Neural progenitor cell (in vitro differentiated cells): ENCODE measurements around the gene ARHGEF2. TPM values are rescaled to one million over a fixed set of nuclear protein-coding genes. Genes with fewer than 3 reads are reported as not detected.

Source experiments
- DNase-seq: peaks from one replicate; pipeline ENCODE4 v3.0.0-alpha.2; 2016; ENCODE audit warnings: low spot score
- H2AFZ ChIP-seq: fragments of 200-600 bp; sonication (generic); replicated peaks from 2 replicates; pipeline ENCODE4 v1.6.1; 2016; ENCODE audit warnings: antibody characterized with exemption
- H3F3A ChIP-seq: fragments of 200-600 bp; sonication (generic); 2 replicates; pipeline ENCODE4 v1.6.1; 2016; ENCODE audit warnings: antibody characterized with exemption, low read depth
- H3K27ac ChIP-seq: fragments of 200-600 bp; sonication (generic); 2 replicates; pipeline ENCODE4 v1.5.1; 2016; ENCODE audit warnings: mild to moderate bottlenecking
- H3K27me3 ChIP-seq: fragments of 200-600 bp; sonication (generic); 2 replicates; pipeline ENCODE4 v1.6.1; 2016; ENCODE audit warnings: mild to moderate bottlenecking, moderate library complexity
- H3K36me3 ChIP-seq: fragments of 200-600 bp; sonication (generic); 2 replicates; pipeline ENCODE4 v1.5.1; 2016
- H3K4me1 ChIP-seq: fragments of 200-600 bp; sonication (generic); 2 replicates; pipeline ENCODE4 v1.6.1; 2016; ENCODE audit warnings: mixed run types
- H3K4me2 ChIP-seq: fragments of 200-600 bp; sonication (generic); 2 replicates; pipeline ENCODE4 v1.6.1; 2016
- H3K4me3 ChIP-seq: fragments of 200-600 bp; sonication (generic); 2 replicates; pipeline ENCODE4 v1.5.1; 2016
- H3K79me2 ChIP-seq: fragments of 200-600 bp; sonication (generic); 2 replicates; pipeline ENCODE4 v1.6.1; 2016; ENCODE audit warnings: low read depth
- H3K9ac ChIP-seq: fragments of 200-600 bp; sonication (generic); 2 replicates; pipeline ENCODE4 v1.6.1; 2016
- H3K9me3 ChIP-seq: fragments of 200-600 bp; sonication (generic); 2 replicates; pipeline ENCODE4 v1.5.1; 2016; ENCODE audit warnings: low read depth
- H4K20me1 ChIP-seq: fragments of 200-600 bp; sonication (generic); 2 replicates; pipeline ENCODE4 v1.6.1; 2016; ENCODE audit warnings: low read depth
- H3K27ac Mint-ChIP-seq: 3 replicates; pipeline ENCODE4 v1.8.0; 2021; ENCODE audit warnings: mixed read lengths
- H3K27me3 Mint-ChIP-seq: 2 replicates; pipeline ENCODE4 v1.8.0; 2022; ENCODE audit warnings: low read depth, mild to moderate bottlenecking, inconsistent platforms, moderate library complexity, mixed read lengths; ENCODE audit not compliant: insufficient read depth
- H3K36me3 Mint-ChIP-seq: 3 replicates; pipeline ENCODE4 v1.8.0; 2021; ENCODE audit warnings: mixed read lengths
- H3K4me1 Mint-ChIP-seq: 3 replicates; pipeline ENCODE4 v1.8.0; 2021; ENCODE audit warnings: mixed read lengths
- H3K4me3 Mint-ChIP-seq: 3 replicates; pipeline ENCODE4 v1.8.0; 2021; ENCODE audit warnings: mild to moderate bottlenecking, moderate library complexity, mixed read lengths
- H3K9me3 Mint-ChIP-seq: 3 replicates; pipeline ENCODE4 v1.8.0; 2020; ENCODE audit warnings: mixed read lengths
- EZH2 ChIP-seq: fragments of 200-600 bp; sonication (generic); IDR thresholded peaks from 2 replicates; pipeline ENCODE4 v1.6.1; 2017; ENCODE audit warnings: antibody characterized with exemption, mild to moderate bottlenecking, moderate library complexity
- EZH2phosphoT487 ChIP-seq: fragments of 200-600 bp; sonication (generic); IDR thresholded peaks from 2 replicates; pipeline ENCODE4 v1.6.1; 2017; ENCODE audit warnings: antibody characterized with exemption
- total RNA-seq: library from RNA; depleted of rRNA; stranded (reverse); fragments of >200 nt; gene quantifications from 2 replicates; pipeline ENCODE4 v1.2.3, GENCODE V29; 2015; ENCODE audit warnings: low replicate concordance
- TF ChIP-seq, protein P1 (sequence below): fragments of 200-600 bp; sonication (generic); IDR thresholded peaks from 2 replicates; pipeline ENCODE4 v1.5.1; 2017; ENCODE audit warnings: antibody characterized with exemption, mild to moderate bottlenecking

Gene ARHGEF2
- total RNA-seq, 1 donor from 2014 or later, result 79.7 TPM

DNA sequence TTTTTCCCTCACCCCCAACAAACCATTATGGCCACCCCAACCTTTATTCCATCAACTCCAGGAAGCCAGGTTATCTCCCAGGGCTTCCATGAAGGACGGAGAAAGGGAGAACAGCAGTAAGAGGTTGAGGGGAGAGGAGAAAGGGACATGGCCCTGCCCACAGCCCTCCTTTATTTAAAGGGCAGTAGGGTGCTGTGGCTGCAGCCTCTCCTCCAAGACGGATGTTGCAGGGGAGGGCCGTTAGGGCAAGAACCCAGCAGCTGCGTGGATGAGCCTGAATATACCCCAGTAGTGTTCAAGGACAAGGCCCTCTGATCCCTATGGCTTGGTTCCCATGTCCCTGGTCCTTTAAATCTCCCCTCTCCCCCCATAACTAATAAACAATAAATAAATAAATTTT lies 31.1 kb downstream of the ARHGEF2 start:
- Histone ChIP-seq H4K20me1 (peaks cover 3% of the 10 kb centered on the region), H3K9ac (no peak overlapping the region), H3K27ac (peak overlapping the region; percentile 65), H3K4me1 (peaks cover 10% of the 10 kb centered on the region), H3F3A (peaks cover 34% of the 10 kb centered on the region), H3K9me3 (no peaks in the 10 kb centered on the region), H3K4me2 (no peak overlapping the region), H2AFZ (no peak overlapping the region), H3K79me2 (no peaks in the 10 kb centered on the region), H3K4me3 (no peak overlapping the region), H3K36me3 (peaks cover 7% of the 10 kb centered on the region), H3K27me3 (no peaks in the 10 kb centered on the region)
- no peak for TF ChIP-seq EZH2
- TF ChIP-seq EZH2phosphoT487, result no peak
- TF ChIP-seq, protein P1, sequence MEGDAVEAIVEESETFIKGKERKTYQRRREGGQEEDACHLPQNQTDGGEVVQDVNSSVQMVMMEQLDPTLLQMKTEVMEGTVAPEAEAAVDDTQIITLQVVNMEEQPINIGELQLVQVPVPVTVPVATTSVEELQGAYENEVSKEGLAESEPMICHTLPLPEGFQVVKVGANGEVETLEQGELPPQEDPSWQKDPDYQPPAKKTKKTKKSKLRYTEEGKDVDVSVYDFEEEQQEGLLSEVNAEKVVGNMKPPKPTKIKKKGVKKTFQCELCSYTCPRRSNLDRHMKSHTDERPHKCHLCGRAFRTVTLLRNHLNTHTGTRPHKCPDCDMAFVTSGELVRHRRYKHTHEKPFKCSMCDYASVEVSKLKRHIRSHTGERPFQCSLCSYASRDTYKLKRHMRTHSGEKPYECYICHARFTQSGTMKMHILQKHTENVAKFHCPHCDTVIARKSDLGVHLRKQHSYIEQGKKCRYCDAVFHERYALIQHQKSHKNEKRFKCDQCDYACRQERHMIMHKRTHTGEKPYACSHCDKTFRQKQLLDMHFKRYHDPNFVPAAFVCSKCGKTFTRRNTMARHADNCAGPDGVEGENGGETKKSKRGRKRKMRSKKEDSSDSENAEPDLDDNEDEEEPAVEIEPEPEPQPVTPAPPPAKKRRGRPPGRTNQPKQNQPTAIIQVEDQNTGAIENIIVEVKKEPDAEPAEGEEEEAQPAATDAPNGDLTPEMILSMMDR, result no peak
- Mint-ChIP-seq H3K27me3 (peaks cover 6% of the 10 kb centered on the region), H3K27ac (no peak overlapping the region), H3K4me1 (peaks cover 7% of the 10 kb centered on the region), H3K4me3 (no peak overlapping the region), H3K36me3 (peaks cover 12% of the 10 kb centered on the region), H3K9me3 (no peaks in the 10 kb centered on the region)
- no peak for DNase-seq

DNA sequence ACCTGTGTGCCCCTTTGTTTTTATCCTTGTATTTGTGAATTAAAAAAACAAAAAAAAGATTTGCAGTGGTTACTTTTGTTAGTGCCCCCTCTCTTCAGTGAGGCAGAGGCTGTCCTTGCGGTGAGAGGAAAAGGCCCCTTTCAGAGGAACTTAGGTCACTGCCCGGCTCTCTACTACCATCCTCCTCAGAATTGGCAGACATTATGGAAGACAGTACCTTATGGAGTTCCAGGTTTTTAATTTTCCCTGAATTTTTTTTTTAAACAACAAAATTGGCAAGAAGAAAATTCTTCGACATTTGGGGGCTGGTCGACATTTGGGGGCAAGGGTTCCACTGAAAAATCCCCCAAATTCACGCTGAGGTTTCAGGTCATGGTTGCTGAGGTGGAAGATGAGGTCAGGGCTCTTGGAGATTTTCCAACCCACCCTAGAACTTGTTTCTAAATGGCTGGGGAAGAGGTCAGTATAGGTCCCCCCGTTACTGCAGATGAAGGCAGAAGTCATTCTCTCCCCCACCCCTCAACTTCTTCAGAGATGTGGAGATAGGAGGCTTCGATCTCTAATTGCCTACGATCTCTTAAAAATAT lies 31.6 kb downstream of the ARHGEF2 start:
- peak overlapping the region; percentile 65 for H3K27ac ChIP-seq

DNA sequence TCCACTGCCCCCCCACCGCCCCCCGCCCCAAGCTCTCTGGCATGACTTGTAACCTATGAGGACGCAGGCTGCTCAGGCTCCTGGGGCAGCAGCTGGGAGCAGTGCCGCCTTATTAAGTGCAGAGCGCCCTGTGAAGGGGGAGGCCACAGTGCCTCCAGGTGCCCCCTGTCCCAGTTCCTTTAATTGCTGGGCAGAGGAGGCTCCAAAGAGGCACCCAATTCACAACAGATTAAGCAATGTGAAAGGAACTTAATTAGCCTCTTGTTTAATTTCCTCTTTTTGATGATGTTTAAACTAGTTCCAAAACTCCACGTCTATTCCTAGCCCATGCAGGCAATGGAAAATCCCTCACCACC lies 33.9 kb downstream of the ARHGEF2 start:
- H3K4me1 ChIP-seq, result peaks cover 10% of the 10 kb centered on the region
- DNase-seq, result no peak
- no peaks in the 10 kb centered on the region for H3K79me2 ChIP-seq
- H3K4me3 ChIP-seq, result no peak overlapping the region
- H3K27me3 ChIP-seq, result no peaks in the 10 kb centered on the region
- H3K9ac ChIP-seq, result no peak overlapping the region
- H3K27me3 Mint-ChIP-seq, result peaks cover 2% of the 10 kb centered on the region
- H4K20me1 ChIP-seq, result peaks cover 3% of the 10 kb centered on the region
- TF ChIP-seq EZH2, result no peak
- TF ChIP-seq, protein P1, result no peak
- no peak for TF ChIP-seq EZH2phosphoT487
- no peaks in the 10 kb centered on the region for H3K9me3 ChIP-seq
- H3K27ac ChIP-seq, result no peak overlapping the region
- peaks cover 6% of the 10 kb centered on the region for H3K36me3 Mint-ChIP-seq
- H3K36me3 ChIP-seq, result peaks cover 7% of the 10 kb centered on the region
- peaks cover 34% of the 10 kb centered on the region for H3F3A ChIP-seq
- H3K4me3 Mint-ChIP-seq, result no peak overlapping the region
- H3K9me3 Mint-ChIP-seq, result no peaks in the 10 kb centered on the region
- no peak overlapping the region for H2AFZ ChIP-seq
- H3K4me1 Mint-ChIP-seq, result peaks cover 18% of the 10 kb centered on the region
- peak overlapping the region; percentile 61 for H3K27ac Mint-ChIP-seq
- H3K4me2 ChIP-seq, result peak overlapping the region; percentile 0

More for the DNA sequence above, 31.6 kb downstream of the ARHGEF2 start:
- H3K79me2 ChIP-seq, result no peaks in the 10 kb centered on the region
- H3K4me3 Mint-ChIP-seq, result no peak overlapping the region
- H3K36me3 Mint-ChIP-seq, result peaks cover 12% of the 10 kb centered on the region
- H3K9ac ChIP-seq, result no peak overlapping the region
- H2AFZ ChIP-seq, result no peak overlapping the region
- TF ChIP-seq EZH2 (no peak), EZH2phosphoT487 (no peak)
- peaks cover 34% of the 10 kb centered on the region for H3F3A ChIP-seq
- H3K4me3 ChIP-seq, result no peak overlapping the region
- no peak for DNase-seq
- no peaks in the 10 kb centered on the region for H3K27me3 ChIP-seq
- H3K36me3 ChIP-seq, result peaks cover 7% of the 10 kb centered on the region
- H3K27ac Mint-ChIP-seq, result no peak overlapping the region
- H3K9me3 ChIP-seq, result no peaks in the 10 kb centered on the region
- H3K27me3 Mint-ChIP-seq, result peaks cover 4% of the 10 kb centered on the region
- H4K20me1 ChIP-seq, result peaks cover 3% of the 10 kb centered on the region
- peaks cover 10% of the 10 kb centered on the region for H3K4me1 ChIP-seq
- no peaks in the 10 kb centered on the region for H3K9me3 Mint-ChIP-seq
- H3K4me1 Mint-ChIP-seq, result peaks cover 7% of the 10 kb centered on the region
- H3K4me2 ChIP-seq, result no peak overlapping the region

DNA sequence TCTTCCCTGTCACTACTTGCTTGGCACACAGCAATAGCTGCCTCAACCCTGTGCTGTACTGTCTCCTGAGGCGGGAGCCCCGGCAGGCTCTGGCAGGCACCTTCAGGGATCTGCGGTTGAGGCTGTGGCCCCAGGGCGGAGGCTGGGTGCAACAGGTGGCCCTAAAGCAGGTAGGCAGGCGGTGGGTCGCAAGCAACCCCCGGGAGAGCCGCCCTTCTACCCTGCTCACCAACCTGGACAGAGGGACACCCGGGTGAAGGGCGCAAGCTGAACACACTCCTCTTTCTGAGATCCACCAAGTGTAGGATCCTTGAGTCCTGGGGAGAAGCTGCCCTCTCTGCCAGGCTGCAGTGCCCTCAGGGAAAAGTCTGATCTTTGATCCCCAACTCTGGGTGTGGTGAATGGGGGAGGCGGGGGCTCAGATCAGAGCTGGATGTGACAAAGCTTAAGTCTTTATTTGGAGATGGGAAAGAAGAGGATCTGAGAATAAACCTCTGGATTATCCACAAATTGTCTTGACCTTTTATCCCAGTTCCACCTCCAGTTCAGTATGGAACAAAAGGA lies 35.7 kb downstream of the ARHGEF2 start:
- H3K9me3 ChIP-seq, result no peaks in the 10 kb centered on the region
- peaks cover 4% of the 10 kb centered on the region for H3K27me3 Mint-ChIP-seq
- H3K27ac ChIP-seq, result no peak overlapping the region
- TF ChIP-seq, protein P1, result no peak
- TF ChIP-seq EZH2phosphoT487, result no peak
- TF ChIP-seq EZH2, result no peak
- H3K27me3 ChIP-seq, result no peaks in the 10 kb centered on the region
- peaks cover 6% of the 10 kb centered on the region for H3K36me3 Mint-ChIP-seq
- H3K9ac ChIP-seq, result no peak overlapping the region
- H4K20me1 ChIP-seq, result peaks cover 3% of the 10 kb centered on the region
- H3K4me2 ChIP-seq, result no peak overlapping the region
- no peaks in the 10 kb centered on the region for H3K9me3 Mint-ChIP-seq
- no peak overlapping the region for H3K4me3 ChIP-seq
- H3K36me3 ChIP-seq, result no peaks in the 10 kb centered on the region
- DNase-seq, result no peak
- no peak overlapping the region for H2AFZ ChIP-seq
- no peak overlapping the region for H3K4me3 Mint-ChIP-seq
- no peaks in the 10 kb centered on the region for H3K79me2 ChIP-seq
- H3F3A ChIP-seq, result peaks cover 31% of the 10 kb centered on the region
- H3K27ac Mint-ChIP-seq, result peak overlapping the region; percentile 81
- peaks cover 23% of the 10 kb centered on the region for H3K4me1 Mint-ChIP-seq
- H3K4me1 ChIP-seq, result peaks cover 10% of the 10 kb centered on the region
